Measurements from ENCODE around the gene RAB30. TPM values are rescaled to one million over a fixed set of nuclear protein-coding genes. Genes with fewer than 3 reads are reported as not detected.
A peak's percentile ranks its signal among the peaks of the same experiment; 100 is the strongest.

Gene RAB30
- total RNA-seq, 1 donor from 2014 or later = 160 TPM

- POLR2A ChIA-PET = interaction anchor here (0.7 to 2.7 kb wide), 5 partner anchors 8 to 58 kb away, joined by 3 to 22 read pairs (median 9); partner anchors contain the start of gene PCF11
These were observed 44.4 kb upstream of the RAB30 start for GRCh38 chr11:83116015-83116641.

GRCh38 chr11:83115551-83115950 is 43.9 kb upstream of the RAB30 start:
- Mint-ChIP-seq H3K27me3 (no peaks in the 10 kb centered on the region), H3K9me3 (no peaks in the 10 kb centered on the region), H3K27ac (no peak overlapping the region), H3K4me1 (peaks cover 37% of the 10 kb centered on the region), H3K36me3 (ENCODE audit: low read depth) (peaks cover 5% of the 10 kb centered on the region), H3K4me3 (peak overlapping the region; percentile 64)
- POLR2A ChIA-PET = interaction anchor here (0.7 to 1.7 kb wide), 4 partner anchors 9 to 59 kb away, joined by 3 to 14 read pairs (median 7); partner anchors contain the start of gene PCF11
- TF ChIP-seq CTCF (IDR thresholded peaks at IDR 0.05) = no peak
- CTCF ChIA-PET = interaction anchor here (0.6 kb wide), 1 partner anchor 30 kb away, joined by 3 read pairs; no protein-coding TSS in a partner anchor
- ATAC-seq (ENCODE audit: low read depth) (no peak), DNase-seq (no peak)
- intact Hi-C loops (cut with micrococcal nuclease) = no loop called here

More at GRCh38 chr11:83116015-83116641, 44.4 kb upstream of the RAB30 start:
- Mint-ChIP-seq H3K9me3 (no peaks in the 10 kb centered on the region), H3K27me3 (no peaks in the 10 kb centered on the region), H3K4me1 (peaks cover 37% of the 10 kb centered on the region), H3K4me3 (peak overlapping the region; percentile 93), H3K27ac (no peak overlapping the region), H3K36me3 (ENCODE audit: low read depth) (peaks cover 2% of the 10 kb centered on the region)
- TF ChIP-seq CTCF (IDR thresholded peaks at IDR 0.05) = no peak
- DNase-seq (no peak), ATAC-seq (ENCODE audit: low read depth) (no peak)
- CTCF ChIA-PET = no interaction called here
- intact Hi-C loops (cut with micrococcal nuclease) = loop anchor here (2.0 kb wide), 1 partner anchor 43 kb away; no protein-coding TSS in a partner anchor

GRCh38 chr11:83115026-83115425 is 43.3 kb upstream of the RAB30 start:
- H3K4me3 Mint-ChIP-seq = peak overlapping the region; percentile 49
- H3K9me3 Mint-ChIP-seq = no peaks in the 10 kb centered on the region
- H3K27ac Mint-ChIP-seq = no peak overlapping the region
- peaks cover 37% of the 10 kb centered on the region for H3K4me1 Mint-ChIP-seq
- no peaks in the 10 kb centered on the region for H3K27me3 Mint-ChIP-seq
- POLR2A ChIA-PET = interaction anchor here (0.6 to 1.7 kb wide), 4 partner anchors 10 to 186 kb away, joined by 3 to 14 read pairs (median 6); partner anchors contain the start of gene PCF11
- no peak for TF ChIP-seq CTCF (IDR thresholded peaks at IDR 0.05)
- no peak for ATAC-seq (ENCODE audit: low read depth)
- DNase-seq = no peak
- peaks cover 5% of the 10 kb centered on the region for H3K36me3 Mint-ChIP-seq (ENCODE audit: low read depth)
- intact Hi-C loops (cut with micrococcal nuclease) = no loop called here
- CTCF ChIA-PET = interaction anchor here (0.6 kb wide), 1 partner anchor 31 kb away, joined by 3 read pairs; no protein-coding TSS in a partner anchor

GRCh38 chr11:83112886-83113285 is 41.2 kb upstream of the RAB30 start:
- POLR2A ChIA-PET = interaction anchor here (1.1 kb wide), 1 partner anchor 44 kb away, joined by 3 read pairs; the partner anchor contains the start of gene PCF11
- no peaks in the 10 kb centered on the region for H3K9me3 Mint-ChIP-seq
- H3K4me1 Mint-ChIP-seq = peaks cover 28% of the 10 kb centered on the region
- H3K36me3 Mint-ChIP-seq (ENCODE audit: low read depth) = peaks cover 5% of the 10 kb centered on the region
- DNase-seq (no peak), ATAC-seq (ENCODE audit: low read depth) (no peak)
- CTCF ChIA-PET = no interaction called here
- no peaks in the 10 kb centered on the region for H3K27me3 Mint-ChIP-seq
- intact Hi-C loops (cut with micrococcal nuclease) = no loop called here
- no peak for TF ChIP-seq CTCF (IDR thresholded peaks at IDR 0.05)
- no peak overlapping the region for H3K27ac Mint-ChIP-seq
- H3K4me3 Mint-ChIP-seq = no peak overlapping the region

GRCh38 chr11:83105168-83105567 is 33.5 kb upstream of the RAB30 start:
- Mint-ChIP-seq H3K4me1 (peaks cover 3% of the 10 kb centered on the region), H3K27ac (no peak overlapping the region), H3K36me3 (ENCODE audit: low read depth) (no peaks in the 10 kb centered on the region), H3K4me3 (no peak overlapping the region), H3K27me3 (no peaks in the 10 kb centered on the region), H3K9me3 (no peaks in the 10 kb centered on the region)
- ChIA-PET CTCF (no interaction called here), POLR2A (no interaction called here)
- ATAC-seq (ENCODE audit: low read depth) (no peak), DNase-seq (no peak)
- intact Hi-C loops (cut with micrococcal nuclease) = no loop called here
- no peak for TF ChIP-seq CTCF (IDR thresholded peaks at IDR 0.05)

Measured in activated B cell treated with CpG ODN at 0.5 μM for 24 hours (primary cell).